HAP-1 (cell line): ENCODE results near the gene TTC39C.
"Not testable (repeated sequence)": the region's sequence is repeated elsewhere in the genome, so short reads cannot be mapped to it uniquely, and the experiment has no call there.

Source experiments
- DNase-seq, 2 experiments: peaks; one replicate each; pipeline ENCODE4 v3.0.0-alpha.2; 2016 to 2020; ENCODE audit warnings: low spot score in 2 of 2
- H3K27me3 ChIP-seq: fragments of 250-450 bp; sonication (Bioruptor Pico); 2 replicates; pipeline ENCODE4 v1.5.1; 2020; ENCODE audit warnings: low read depth, mild to moderate bottlenecking, moderate library complexity
- H3K36me3 ChIP-seq: fragments of 250-450 bp; sonication (Bioruptor Pico); replicated peaks from 2 replicates; pipeline ENCODE4 v1.5.1; 2020; ENCODE audit warnings: mild to moderate bottlenecking
- H3K4me1 ChIP-seq: fragments of 250-450 bp; sonication (Bioruptor Pico); 2 replicates; pipeline ENCODE4 v1.5.1; 2020; ENCODE audit warnings: mild to moderate bottlenecking
- H3K4me3 ChIP-seq: fragments of 250-450 bp; sonication (Bioruptor Pico); 2 replicates; pipeline ENCODE4 v1.5.1; 2020; ENCODE audit warnings: mild to moderate bottlenecking, moderate library complexity
- H3K9me3 ChIP-seq: fragments of 250-450 bp; sonication (Bioruptor Pico); 2 replicates; pipeline ENCODE4 v1.5.1; 2020; ENCODE audit warnings: mild to moderate bottlenecking, moderate library complexity
- in situ Hi-C: fragments of 300-500 bp; cut with MboI; formaldehyde crosslinking; loops from 3 replicates; pipeline ENCODE4 v1.14.3; 2020; ENCODE audit warnings: low sequenced_read_pairs, inconsistent platforms, mixed read lengths

Gene TTC39C

GRCh38 chr18:24015639-24016631 is 1.4 kb downstream of the TTC39C start:
- H3K27me3 ChIP-seq: 0 out of 2 replicates have a peak, but pooled peaks cover 2% of the 10 kb centered on the region
- H3K36me3 ChIP-seq: no peaks in the 10 kb centered on the region; the same call in 1 of the 2 replicates
- peak overlapping the region; percentile 69 for H3K4me3 ChIP-seq
- no peak for DNase-seq
- H3K9me3 ChIP-seq: no peaks in the 10 kb centered on the region
- peaks cover 10% of the 10 kb centered on the region for H3K4me1 ChIP-seq
- in situ Hi-C loops: no loop called here

GRCh38 chr18:24016643-24017042 is 2.1 kb downstream of the TTC39C start:
- peak in 1 of 2 experiments; percentile 68 for DNase-seq
- Histone ChIP-seq H3K4me3 (peak overlapping the region; percentile 69; the same call in 1 of the 2 replicates), H3K4me1 (peaks cover 10% of the 10 kb centered on the region), H3K9me3 (no peaks in the 10 kb centered on the region), H3K27me3 (0 out of 2 replicates have a peak, but pooled peaks cover 2% of the 10 kb centered on the region), H3K36me3 (no peaks in the 10 kb centered on the region; the same call in 1 of the 2 replicates)
- in situ Hi-C loops: no loop called here

- Histone ChIP-seq H3K4me3 (no peak overlapping the region), H3K9me3 (no peaks in the 10 kb centered on the region), H3K27me3 (0 out of 2 replicates have a peak, but pooled peaks cover 2% of the 10 kb centered on the region), H3K36me3 (no peaks in the 10 kb centered on the region; the same call in 1 of the 2 replicates), H3K4me1 (peaks cover 10% of the 10 kb centered on the region)
- in situ Hi-C loops: no loop called here
- no peak for DNase-seq
Measured at GRCh38 chr18:24018299-24018886, 3.8 kb downstream of the TTC39C start.

- Histone ChIP-seq H3K27me3 (no peaks in the 10 kb centered on the region), H3K4me1 (peaks cover 10% of the 10 kb centered on the region), H3K4me3 (no peak overlapping the region), H3K9me3 (no peaks in the 10 kb centered on the region), H3K36me3 (peaks cover 3% of the 10 kb centered on the region)
- DNase-seq: no peak
- in situ Hi-C loops: no loop called here
Measured at GRCh38 chr18:24019641-24020331, 5.2 kb downstream of the TTC39C start.

GRCh38 chr18:24021505-24021904 is 7.0 kb downstream of the TTC39C start:
- H3K4me3 ChIP-seq: no peak overlapping the region
- peaks cover 6% of the 10 kb centered on the region for H3K4me1 ChIP-seq
- no peaks in the 10 kb centered on the region for H3K9me3 ChIP-seq
- in situ Hi-C loops: no loop called here
- no peaks in the 10 kb centered on the region for H3K27me3 ChIP-seq
- peaks cover 3% of the 10 kb centered on the region for H3K36me3 ChIP-seq
- DNase-seq: no peak

- H3K4me3 ChIP-seq: no peak overlapping the region
- in situ Hi-C loops: no loop called here
- peaks cover 3% of the 10 kb centered on the region for H3K36me3 ChIP-seq
- H3K27me3 ChIP-seq: no peaks in the 10 kb centered on the region
- H3K4me1 ChIP-seq: no peaks in the 10 kb centered on the region; the same call in 1 of the 2 replicates
- H3K9me3 ChIP-seq: no peaks in the 10 kb centered on the region
- DNase-seq: no peak
Measured at GRCh38 chr18:24022161-24022560, 7.6 kb downstream of the TTC39C start.

- peak in 1 of 2 experiments; percentile 14 for DNase-seq
- no peaks in the 10 kb centered on the region for H3K27me3 ChIP-seq
- in situ Hi-C loops: no loop called here
- peaks cover 3% of the 10 kb centered on the region for H3K36me3 ChIP-seq
- H3K9me3 ChIP-seq: no peaks in the 10 kb centered on the region
- H3K4me3 ChIP-seq: no peak overlapping the region
- H3K4me1 ChIP-seq: no peaks in the 10 kb centered on the region; the same call in 1 of the 2 replicates
Measured at GRCh38 chr18:24023185-24023814, 8.7 kb downstream of the TTC39C start.

GRCh38 chr18:24024425-24024824 is 9.9 kb downstream of the TTC39C start:
- in situ Hi-C loops: no loop called here
- Histone ChIP-seq H3K36me3 (peaks cover 3% of the 10 kb centered on the region), H3K9me3 (no peaks in the 10 kb centered on the region), H3K4me3 (no peak overlapping the region), H3K27me3 (no peaks in the 10 kb centered on the region), H3K4me1 (peaks cover 4% of the 10 kb centered on the region)
- no peak for DNase-seq

- Histone ChIP-seq H3K9me3 (no peaks in the 10 kb centered on the region), H3K4me1 (peaks cover 9% of the 10 kb centered on the region), H3K27me3 (no peaks in the 10 kb centered on the region), H3K36me3 (peaks cover 3% of the 10 kb centered on the region), H3K4me3 (no peak overlapping the region)
- DNase-seq: no peak
- in situ Hi-C loops: no loop called here
Measured at GRCh38 chr18:24026457-24026856, 11.9 kb downstream of the TTC39C start.

- Histone ChIP-seq H3K27me3 (no peaks in the 10 kb centered on the region), H3K9me3 (no peaks in the 10 kb centered on the region), H3K4me1 (peaks cover 9% of the 10 kb centered on the region), H3K36me3 (peaks cover 3% of the 10 kb centered on the region), H3K4me3 (no peak overlapping the region)
- in situ Hi-C loops: no loop called here
- DNase-seq: no peak
Measured at GRCh38 chr18:24027156-24027827, 12.7 kb downstream of the TTC39C start.

GRCh38 chr18:24028946-24029345 is 14.4 kb downstream of the TTC39C start:
- H3K4me1 ChIP-seq, H3K36me3 ChIP-seq, H3K9me3 ChIP-seq, in situ Hi-C loops, DNase-seq, H3K27me3 ChIP-seq, H3K4me3 ChIP-seq: not testable (repeated sequence)

- H3K4me1 ChIP-seq: peaks cover 9% of the 10 kb centered on the region
- H3K36me3 ChIP-seq: no peaks in the 10 kb centered on the region
- in situ Hi-C loops: no loop called here
- DNase-seq: no peak
- no peaks in the 10 kb centered on the region for H3K9me3 ChIP-seq
- H3K27me3 ChIP-seq: no peaks in the 10 kb centered on the region
- H3K4me3 ChIP-seq: no peak overlapping the region
Measured at GRCh38 chr18:24031318-24031717, 16.8 kb downstream of the TTC39C start.

- no peaks in the 10 kb centered on the region for H3K9me3 ChIP-seq
- DNase-seq: no peak
- in situ Hi-C loops: no loop called here
- H3K27me3 ChIP-seq: no peaks in the 10 kb centered on the region
- peaks cover 9% of the 10 kb centered on the region for H3K4me1 ChIP-seq
- H3K4me3 ChIP-seq: no peak overlapping the region
- H3K36me3 ChIP-seq: no peaks in the 10 kb centered on the region
Measured at GRCh38 chr18:24031916-24032315, 17.4 kb downstream of the TTC39C start.
